Loucy (cell line): ENCODE data around the gene PDE4D.
"Not testable (repeated sequence)": the region's sequence is repeated elsewhere in the genome, so short reads cannot be mapped to it uniquely, and the experiment has no call there.

ENCODE experiments used
- CTCF ChIP-seq: fragments of 200-600 bp; sonication (generic); conservative IDR thresholded peaks from 2 replicates; pipeline ENCODE4 v1.5.1; 2014; ENCODE audit warnings: mild to moderate bottlenecking, antibody characterized with exemption, low read length
- EZH2phosphoT487 ChIP-seq: fragments of 200-600 bp; IDR thresholded peaks from 2 replicates; pipeline ENCODE4 v1.6.1; 2018; ENCODE audit warnings: antibody characterized with exemption, mild to moderate bottlenecking, moderate library complexity, borderline replicate concordance

GRCh38 chr5:59573509-59573908, 320.0 kb downstream of the PDE4D start:
- TF ChIP-seq CTCF, EZH2phosphoT487: not testable (repeated sequence)
